ENCODE measurements around the gene CACNA1A. TPM values are rescaled to one million over a fixed set of nuclear protein-coding genes. Genes with fewer than 3 reads are reported as not detected.

The CACNA1A gene
- total and polyA plus RNA-seq, 2 of the 13 experiments (the other 11 are each of a cell fraction or from before 2014, with no cell fraction given) = not detected

GRCh38 chr19:13396250-13397080 is 109.8 kb downstream of the CACNA1A start:
- ChIA-PET CTCF (ENCODE audit: low intra/inter-chr PET ratio, low total read pairs) (no interaction called here), POLR2A (no interaction called here)
- no peaks in the 10 kb centered on the region for H3K36me3 ChIP-seq (replicated peaks in 1 of 2; ENCODE audit: control insufficient read depth in 1 of 2, insufficient read depth in 2 of 2, low read length in 2 of 2)
- no peak overlapping the region for H3K4me2 ChIP-seq (ENCODE audit: low read depth, low read length)
- TF ChIP-seq KMT2A (CRISPR knock-in tag; IDR thresholded peaks at IDR 0.05) (no peak), GPBP1L1 (CRISPR knock-in tag; IDR thresholded peaks at IDR 0.05) (no peak), HCFC1 (IDR thresholded peaks at IDR 0.05; ENCODE audit: low read depth, low read length) (0 out of 2 replicates have a peak, but pooled peaks have one; percentile 39), EED (CRISPR knock-in tag; IDR thresholded peaks at IDR 0.05) (no peak), NFIC (IDR thresholded peaks at IDR 0.05; ENCODE audit: low read length) (no peak), GABPA (IDR thresholded peaks at IDR 0.05; ENCODE audit: low read depth, low read length) (peak; percentile 41), GABPA (CRISPR knock-in tag; IDR thresholded peaks at IDR 0.05; ENCODE audit: low read depth) (peak; percentile 84), CERS6 (CRISPR knock-in tag; IDR thresholded peaks at IDR 0.05) (no peak), ZFP36 (IDR thresholded peaks at IDR 0.05; ENCODE audit: borderline replicate concordance, low read depth, low read length, partially characterized antibody) (no peak), ZNF143 (CRISPR knock-in tag; IDR thresholded peaks at IDR 0.05) (peak; percentile 85), ZNF678 (CRISPR knock-in tag; IDR thresholded peaks at IDR 0.05) (no peak), THAP11 (CRISPR knock-in tag; IDR thresholded peaks at IDR 0.05) (peak; percentile 96), RXRA (CRISPR knock-in tag; IDR thresholded peaks at IDR 0.05) (peak; percentile 42; the same call in 1 of the 2 replicates), MIXL1 (CRISPR knock-in tag; IDR thresholded peaks at IDR 0.05) (no peak), GABPB1 (CRISPR knock-in tag; IDR thresholded peaks at IDR 0.05) (peak; percentile 73), ZNF644 (CRISPR knock-in tag; IDR thresholded peaks at IDR 0.05; ENCODE audit: low read depth) (no peak)
- H2AFZ ChIP-seq (ENCODE audit: low read length) = no peak overlapping the region
- no peaks in the 10 kb centered on the region for H4K20me1 ChIP-seq (ENCODE audit: insufficient read depth, low read length)
- 27% methylated on average over 18 of the region's 18 CpGs for WGBS (ENCODE audit: low lambda C conversion rate)
- no peaks in the 10 kb centered on the region for H3K79me2 ChIP-seq (ENCODE audit: insufficient read depth, low read length)
- H3K4me1 ChIP-seq (ENCODE audit: insufficient read depth, low read length) = no peaks in the 10 kb centered on the region
- ATAC-seq = no peak; the same call in 2 of the 3 replicates
- FAIRE-seq = no peak
- H3K27me3 ChIP-seq (ENCODE audit: control insufficient read depth in 1 of 2, insufficient read depth in 2 of 2, low read length in 2 of 2) = peaks cover 0 to 12% of the 10 kb centered on the region in 2 experiments; a peak in 2 of 5 replicates
- no peak overlapping the region for H3K27ac ChIP-seq (ENCODE audit: extremely low read length, insufficient read depth, low read length)
- H3K9me3 ChIP-seq (ENCODE audit: low read length) = no peaks in the 10 kb centered on the region
- intact Hi-C loops (cut with micrococcal nuclease; ENCODE audit: unreplicated experiment) = no loop called here
- no peak overlapping the region for H3K9ac ChIP-seq (ENCODE audit: insufficient read depth, low read depth, low read length)
- BruUV-seq (replicated peaks) = no TSS peak
- no peak overlapping the region for H3K4me3 ChIP-seq (replicated peaks in 1 of 3; ENCODE audit: insufficient read depth in 1 of 3, low read depth in 2 of 3, low read length in 3 of 3)
- peak; percentile 30 for DNase-seq (ENCODE audit: low spot score)
- in situ Hi-C loops (cut with HindIII; ENCODE audit: extremely low pct_ligation_motif_present, low pct_unique_long_range_greater_than_20kb) = no loop called here

Data from HepG2 (cell line).